22Rv1 (cell line): Measurements from ENCODE around the gene CCDC78.
A peak's percentile ranks its signal among the peaks of the same experiment; 100 is the strongest.

Experiments
- H3K27ac ChIP-seq: fragments of 450-650 bp; 2 replicates; pipeline ENCODE4 v1.5.1; 2017
- ZFX ChIP-seq: fragments of 450-650 bp; IDR thresholded peaks from 2 replicates; pipeline ENCODE4 v1.6.1; 2017; ENCODE audit warnings: antibody characterized with exemption, borderline replicate concordance
- TF ChIP-seq, protein P1 (sequence below): fragments of 450-650 bp; IDR thresholded peaks from 2 replicates; pipeline ENCODE4 v1.5.1; 2017; ENCODE audit warnings: mild to moderate bottlenecking

The CCDC78 gene

DNA sequence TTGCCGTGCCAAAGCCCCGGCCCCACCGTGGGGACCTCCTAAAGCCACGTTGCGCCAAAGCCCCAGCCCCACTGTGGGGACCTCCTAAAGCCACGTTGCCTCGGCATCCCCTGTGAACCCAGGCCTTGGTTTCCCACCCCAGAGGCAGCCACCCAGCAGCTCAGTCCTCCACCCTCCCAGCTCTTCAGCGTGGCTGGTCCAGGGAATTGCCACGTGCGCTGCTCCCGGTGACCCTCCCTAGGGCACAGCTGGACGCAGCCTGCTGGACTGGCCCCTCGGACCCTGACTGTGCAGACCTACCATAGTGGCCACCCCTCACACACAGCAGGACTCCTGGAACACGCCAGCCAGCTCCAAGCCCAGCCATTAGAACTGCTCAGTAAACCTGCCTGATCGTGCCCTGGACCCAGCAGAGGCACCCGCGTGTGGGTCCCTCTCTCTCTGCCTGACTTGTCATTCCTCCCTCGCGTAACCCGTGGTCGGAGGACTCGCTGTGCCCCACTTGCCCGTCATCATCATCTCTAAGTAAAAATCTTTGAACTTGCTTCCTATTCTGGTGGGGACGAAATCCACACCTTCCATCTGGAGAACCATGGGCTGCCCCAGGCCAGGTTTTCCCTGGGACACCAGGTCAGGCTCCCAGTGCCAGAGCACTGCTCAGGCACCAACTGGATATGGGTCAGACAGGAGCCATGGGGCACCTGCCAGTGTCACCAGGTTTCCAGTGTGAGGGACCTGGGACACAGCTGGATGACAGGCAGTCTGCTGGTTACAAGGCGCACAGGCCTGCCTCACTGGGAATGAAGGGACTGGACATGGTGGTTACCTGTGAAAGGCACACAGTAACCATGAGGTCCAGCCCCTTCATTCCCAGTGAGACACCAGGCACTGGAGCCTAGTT lies 9.0 kb upstream of the CCDC78 start:
- H3K27ac ChIP-seq: peak overlapping the region; percentile 96
- no peak for TF ChIP-seq ZFX
- TF ChIP-seq, protein P1, sequence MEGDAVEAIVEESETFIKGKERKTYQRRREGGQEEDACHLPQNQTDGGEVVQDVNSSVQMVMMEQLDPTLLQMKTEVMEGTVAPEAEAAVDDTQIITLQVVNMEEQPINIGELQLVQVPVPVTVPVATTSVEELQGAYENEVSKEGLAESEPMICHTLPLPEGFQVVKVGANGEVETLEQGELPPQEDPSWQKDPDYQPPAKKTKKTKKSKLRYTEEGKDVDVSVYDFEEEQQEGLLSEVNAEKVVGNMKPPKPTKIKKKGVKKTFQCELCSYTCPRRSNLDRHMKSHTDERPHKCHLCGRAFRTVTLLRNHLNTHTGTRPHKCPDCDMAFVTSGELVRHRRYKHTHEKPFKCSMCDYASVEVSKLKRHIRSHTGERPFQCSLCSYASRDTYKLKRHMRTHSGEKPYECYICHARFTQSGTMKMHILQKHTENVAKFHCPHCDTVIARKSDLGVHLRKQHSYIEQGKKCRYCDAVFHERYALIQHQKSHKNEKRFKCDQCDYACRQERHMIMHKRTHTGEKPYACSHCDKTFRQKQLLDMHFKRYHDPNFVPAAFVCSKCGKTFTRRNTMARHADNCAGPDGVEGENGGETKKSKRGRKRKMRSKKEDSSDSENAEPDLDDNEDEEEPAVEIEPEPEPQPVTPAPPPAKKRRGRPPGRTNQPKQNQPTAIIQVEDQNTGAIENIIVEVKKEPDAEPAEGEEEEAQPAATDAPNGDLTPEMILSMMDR: no peak

- H3K27ac ChIP-seq: 0 out of 2 replicates have a peak overlapping the region, but pooled peaks have one; percentile 96
- no peak for TF ChIP-seq ZFX
- TF ChIP-seq, protein P1: no peak
Observed at GRCh38 chr16:734208-734980, 8.2 kb upstream of the CCDC78 start.

- H3K27ac ChIP-seq: no peak overlapping the region
- no peak for TF ChIP-seq ZFX
- TF ChIP-seq, protein P1: peak; percentile 80
Observed at GRCh38 chr16:733382-734207, 7.4 kb upstream of the CCDC78 start.

DNA sequence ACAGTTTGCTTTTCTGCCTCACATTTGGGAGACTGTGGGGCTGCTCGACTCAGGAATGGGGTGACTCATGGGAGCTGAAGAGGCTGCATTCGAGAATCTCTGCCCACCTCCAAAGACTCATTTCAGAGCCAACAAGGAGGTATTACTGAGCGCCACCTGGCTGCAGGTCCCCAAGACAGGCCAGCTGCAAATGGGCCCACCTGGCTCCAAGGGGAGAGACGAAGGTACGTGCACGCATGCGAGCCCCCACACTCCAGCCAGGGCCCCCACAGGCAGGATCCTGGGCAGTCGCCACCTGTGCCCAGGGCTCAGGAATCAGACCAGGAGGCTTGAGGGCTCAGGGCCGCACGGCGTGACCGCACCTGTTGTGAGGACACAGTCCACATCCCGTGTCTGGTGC lies 6.7 kb upstream of the CCDC78 start:
- H3K27ac ChIP-seq: no peak overlapping the region

DNA sequence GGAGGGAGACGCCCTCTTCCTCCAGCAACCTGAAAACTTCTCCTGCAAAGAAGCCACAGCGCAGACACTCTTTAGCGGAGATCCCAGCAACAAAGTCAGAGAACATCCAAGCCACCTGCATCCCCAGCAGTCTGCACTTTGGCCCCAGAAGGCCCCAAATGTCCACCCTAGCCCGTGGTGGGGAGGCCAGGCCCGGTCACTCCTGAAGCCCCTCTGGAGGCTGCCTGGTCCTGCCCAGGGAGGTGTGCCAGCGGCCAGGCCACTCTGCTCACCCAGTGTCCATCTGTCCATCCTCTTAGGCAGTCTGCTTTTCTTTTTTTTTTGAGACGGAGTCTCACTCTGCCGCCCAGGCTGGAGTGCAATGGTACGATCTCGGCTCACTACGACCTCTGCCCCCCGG lies 6.1 kb upstream of the CCDC78 start:
- no peak for TF ChIP-seq ZFX
- TF ChIP-seq, protein P1: no peak
- peak overlapping the region; percentile 99 for H3K27ac ChIP-seq

More for the DNA sequence above, 6.7 kb upstream of the CCDC78 start:
- TF ChIP-seq ZFX: no peak
- TF ChIP-seq, protein P1: no peak

DNA sequence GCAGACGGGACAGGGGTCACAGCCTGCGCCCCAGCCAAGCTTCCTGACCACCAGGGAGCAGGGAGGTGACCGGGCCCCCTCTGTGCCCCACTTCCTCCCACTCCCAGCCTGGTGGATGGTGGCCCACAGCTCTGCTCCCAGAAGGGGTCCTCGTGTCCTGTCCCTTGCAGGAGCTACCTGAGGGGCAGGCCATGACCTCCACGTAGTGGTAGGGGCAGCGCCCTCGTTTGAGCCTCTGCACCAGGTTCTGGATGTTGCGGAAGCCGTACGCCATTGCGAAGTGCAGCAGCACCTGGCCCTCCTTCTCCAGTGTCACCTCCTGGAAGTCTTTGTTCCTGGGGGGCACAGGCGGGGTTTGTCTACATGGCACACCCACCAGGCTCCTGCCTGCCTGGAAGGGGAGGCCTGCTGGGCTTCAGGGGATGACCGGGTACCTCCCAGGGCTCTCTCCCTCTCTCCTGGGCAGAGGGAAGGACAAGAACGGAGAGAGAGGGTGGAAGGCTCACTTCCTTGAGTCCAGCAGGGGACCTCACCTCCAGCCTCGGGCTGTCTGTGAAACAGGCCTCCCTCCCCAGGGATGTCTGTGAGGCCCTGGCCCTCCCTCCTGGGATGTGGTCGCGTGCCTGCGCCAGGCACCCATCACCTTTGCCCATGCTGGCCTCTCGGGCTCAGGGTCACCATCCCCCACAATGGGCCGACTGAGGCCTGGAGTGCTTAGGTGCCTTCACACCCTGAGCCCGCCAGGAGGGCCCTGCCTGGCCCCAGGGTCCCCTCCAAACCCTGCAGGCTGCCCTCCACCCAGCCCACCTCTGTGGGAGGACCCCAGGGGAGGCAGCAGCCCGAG lies 4.6 kb upstream of the CCDC78 start:
- no peak for TF ChIP-seq ZFX
- TF ChIP-seq, protein P1: no peak
- peak overlapping the region; percentile 99 for H3K27ac ChIP-seq
